ENCODE measurements around the gene SH3BP4.
A peak's percentile ranks its signal among the peaks of the same experiment; 100 is the strongest.

GRCh38 chr2:234970477-234970882 lies 18.7 kb downstream of the SH3BP4 start:
- peak; percentile 41; the same call in 1 of the 2 replicates for TF ChIP-seq POLR2AphosphoS5 (IDR thresholded peaks at IDR 0.05; ENCODE audit: borderline replicate concordance, low read depth, low read length)
- TF ChIP-seq EZH2 (IDR thresholded peaks at IDR 0.05), result no peak
